Fibroblast of the aortic adventitia (primary cell): Measurements from ENCODE around the gene PLCH1. TPM values are rescaled to one million over a fixed set of nuclear protein-coding genes. Genes with fewer than 3 reads are reported as not detected.

Source experiments
- DNase-seq: peaks from one replicate; pipeline ENCODE4 v3.0.0-alpha.2; 2010; ENCODE audit warnings: low read depth
- H3K4me3 ChIP-seq: 2 replicates; pipeline ENCODE4 v1.5.1; 2011; ENCODE audit warnings: low read depth, mild to moderate bottlenecking, control low read depth, low read length, moderate library complexity
- total RNA-seq: library from RNA; depleted of rRNA; stranded (reverse); fragments of >200 nt; gene quantifications from 2 replicates; pipeline ENCODE4 v1.2.3, GENCODE V29; 2012; ENCODE audit warnings: low replicate concordance
- TF ChIP-seq, protein P1 (sequence below): IDR thresholded peaks from 2 replicates; pipeline ENCODE4 v1.5.1; 2011; ENCODE audit warnings: mild to moderate bottlenecking, low read length, control low read depth, inconsistent platforms; ENCODE audit not compliant: insufficient read depth

The PLCH1 gene
- total RNA-seq, 1 donor = 0.09 TPM

DNA sequence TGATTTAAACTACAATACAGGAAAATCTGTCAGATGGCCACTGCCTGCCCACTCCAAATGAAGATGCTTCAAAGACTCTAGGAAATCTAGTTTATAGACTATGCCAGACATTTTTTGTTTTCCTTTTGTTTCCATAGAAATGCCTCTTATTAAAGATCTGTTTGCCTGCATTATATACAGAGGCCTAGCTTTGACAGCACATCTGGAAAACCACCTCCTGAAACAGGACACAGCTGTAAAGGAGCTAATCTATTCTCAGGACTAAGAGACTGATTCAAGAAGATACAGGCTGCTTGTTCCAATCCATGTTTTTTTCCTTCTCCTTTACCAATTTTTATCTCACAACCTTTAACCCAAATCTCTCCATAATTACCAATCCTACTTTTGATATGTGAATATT lies 376.1 kb downstream of the PLCH1 start:
- TF ChIP-seq, protein P1, sequence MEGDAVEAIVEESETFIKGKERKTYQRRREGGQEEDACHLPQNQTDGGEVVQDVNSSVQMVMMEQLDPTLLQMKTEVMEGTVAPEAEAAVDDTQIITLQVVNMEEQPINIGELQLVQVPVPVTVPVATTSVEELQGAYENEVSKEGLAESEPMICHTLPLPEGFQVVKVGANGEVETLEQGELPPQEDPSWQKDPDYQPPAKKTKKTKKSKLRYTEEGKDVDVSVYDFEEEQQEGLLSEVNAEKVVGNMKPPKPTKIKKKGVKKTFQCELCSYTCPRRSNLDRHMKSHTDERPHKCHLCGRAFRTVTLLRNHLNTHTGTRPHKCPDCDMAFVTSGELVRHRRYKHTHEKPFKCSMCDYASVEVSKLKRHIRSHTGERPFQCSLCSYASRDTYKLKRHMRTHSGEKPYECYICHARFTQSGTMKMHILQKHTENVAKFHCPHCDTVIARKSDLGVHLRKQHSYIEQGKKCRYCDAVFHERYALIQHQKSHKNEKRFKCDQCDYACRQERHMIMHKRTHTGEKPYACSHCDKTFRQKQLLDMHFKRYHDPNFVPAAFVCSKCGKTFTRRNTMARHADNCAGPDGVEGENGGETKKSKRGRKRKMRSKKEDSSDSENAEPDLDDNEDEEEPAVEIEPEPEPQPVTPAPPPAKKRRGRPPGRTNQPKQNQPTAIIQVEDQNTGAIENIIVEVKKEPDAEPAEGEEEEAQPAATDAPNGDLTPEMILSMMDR = no peak
- no peak for DNase-seq
- no peak overlapping the region for H3K4me3 ChIP-seq

DNA sequence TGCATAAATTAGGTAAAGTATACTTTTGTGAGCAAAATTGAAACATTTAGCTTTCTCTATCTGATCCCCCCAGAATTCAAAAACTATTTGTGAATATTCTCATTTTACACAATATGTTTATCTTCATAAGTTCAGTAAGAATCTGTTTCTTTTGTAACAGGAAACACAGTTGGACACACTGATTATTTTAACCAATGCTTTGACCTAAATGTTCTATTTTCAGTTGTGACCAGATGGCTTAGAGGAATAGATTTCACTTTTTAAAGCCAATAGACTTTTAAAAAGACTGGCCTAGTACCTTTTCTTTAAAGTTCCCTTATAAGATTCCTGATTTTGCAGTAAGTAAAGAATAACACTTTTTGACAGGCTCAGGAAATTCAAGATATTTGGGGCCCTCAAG lies 377.4 kb downstream of the PLCH1 start:
- H3K4me3 ChIP-seq = no peak overlapping the region
- TF ChIP-seq, protein P1 = no peak
- no peak for DNase-seq

- no peak for DNase-seq
- TF ChIP-seq, protein P1 = no peak
These were observed 379.6 kb downstream of the PLCH1 start for GRCh38 chr3:155365178-155365783.

DNA sequence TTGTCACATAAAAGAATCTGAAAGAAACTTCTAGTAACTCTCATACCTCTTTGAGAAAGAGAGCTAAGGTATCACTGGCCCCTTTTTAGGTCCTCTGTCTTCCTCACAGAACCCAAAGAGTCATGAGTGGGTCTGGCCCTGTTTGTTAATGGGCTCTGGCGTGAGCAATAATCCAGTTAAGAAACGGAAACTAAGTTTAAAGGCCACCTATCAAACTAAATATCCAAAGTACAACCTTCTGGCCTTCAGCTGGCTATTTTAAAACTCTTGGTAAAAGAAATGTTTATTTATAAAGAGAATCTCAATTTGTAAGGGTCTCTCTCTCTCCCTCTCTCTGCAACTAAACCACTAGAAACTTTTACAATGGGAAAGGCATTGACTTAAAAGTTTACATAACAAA lies 380.4 kb downstream of the PLCH1 start:
- DNase-seq = no peak
- no peak overlapping the region for H3K4me3 ChIP-seq
- TF ChIP-seq, protein P1 = no peak

More at GRCh38 chr3:155365178-155365783, 379.6 kb downstream of the PLCH1 start:
- no peak overlapping the region for H3K4me3 ChIP-seq

- TF ChIP-seq, protein P1 = no peak
- no peak for DNase-seq
- H3K4me3 ChIP-seq = no peak overlapping the region
These were observed 381.2 kb downstream of the PLCH1 start for GRCh38 chr3:155363690-155364070.

- TF ChIP-seq, protein P1 = no peak
- DNase-seq = no peak
- H3K4me3 ChIP-seq = no peak overlapping the region
These were observed 381.8 kb downstream of the PLCH1 start for GRCh38 chr3:155362808-155363689.
